ENCODE data around the gene LHFPL6. TPM values are rescaled to one million over a fixed set of nuclear protein-coding genes. Genes with fewer than 3 reads are reported as not detected.

LHFPL6 gene
- total and polyA plus RNA-seq, 10 of the 15 experiments (the other 5 are each of a cell fraction or from before 2014, with no cell fraction given): 0.11 to 4.6 (median 0.41) TPM

DNA sequence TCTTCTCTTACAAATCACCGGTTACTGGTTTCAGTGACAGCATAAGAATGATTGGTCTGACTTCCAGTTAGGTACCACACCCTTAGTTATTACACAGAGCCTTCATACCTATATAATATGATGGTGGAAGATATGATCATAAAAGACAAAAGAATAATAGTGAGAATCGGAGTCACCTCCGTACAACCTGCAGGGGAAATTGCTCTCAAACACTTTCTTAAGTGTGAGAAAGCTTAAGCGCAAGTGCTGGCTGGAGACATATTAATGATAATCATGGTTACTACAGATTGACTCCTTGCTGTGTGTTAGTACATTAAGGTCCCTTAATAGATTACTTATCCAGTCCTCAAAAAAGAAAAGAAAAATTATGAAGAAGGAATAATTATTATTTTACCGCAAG, 1.8 kb upstream of the LHFPL6 start:
- Histone ChIP-seq H3K9me3 (replicated peaks; ENCODE audit: control insufficient read depth, insufficient read depth, low read length) (no peaks in the 10 kb centered on the region), H3K9ac (ENCODE audit: control insufficient read depth, insufficient read depth, low read length) (no peak overlapping the region), H3K79me2 (ENCODE audit: control insufficient read depth, insufficient read depth, low read length) (no peaks in the 10 kb centered on the region), H3K4me1 (ENCODE audit: control insufficient read depth, insufficient read depth, low read length) (no peaks in the 10 kb centered on the region; the same call in 1 of the 2 replicates), H3K4me3 (no peak overlapping the region), H3K36me3 (ENCODE audit: control insufficient read depth in 2 of 2, insufficient read depth in 2 of 2, low read length in 1 of 2) (no peaks in the 10 kb centered on the region), H2AFZ (ENCODE audit: control insufficient read depth, low read depth, low read length) (no peak overlapping the region), H3K27ac (ENCODE audit: control insufficient read depth, insufficient read depth) (no peak overlapping the region), H4K20me1 (ENCODE audit: control insufficient read depth, insufficient read depth) (no peaks in the 10 kb centered on the region), H3K4me2 (ENCODE audit: control insufficient read depth, insufficient read depth) (no peak overlapping the region), H3K27me3 (replicated peaks in 1 of 2; ENCODE audit: control insufficient read depth in 2 of 2, insufficient read depth in 2 of 2, low read length in 1 of 2) (peaks cover 0 to 5% of the 10 kb centered on the region in 2 experiments; a peak in 3 of 4 replicates)
- 76% methylated on average over 5 of the region's 5 CpGs for WGBS (ENCODE audit: insufficient coverage, insufficient replicate concordance, low lambda C conversion rate, missing lambda C conversion rate)
- no peak for FAIRE-seq
- SMC1A ChIA-PET (ENCODE audit: uncharacterized antibody, unreplicated experiment): interaction anchor here (0.8 to 1.9 kb wide), 6 partner anchors 8 to 460 kb away, joined by 4 to 7 read pairs (median 4); no protein-coding TSS in a partner anchor
- CTCF ChIA-PET: interaction anchor here (0.7 to 2.9 kb wide), 6 partner anchors 8 to 460 kb away, joined by 3 to 18 read pairs (median 4); no protein-coding TSS in a partner anchor
- POLR2A ChIA-PET: no interaction called here
- in situ Hi-C loops (cut with MboI) (loop anchor here (5.0 kb wide), 1 partner anchor 342 kb away; no protein-coding TSS in a partner anchor), intact Hi-C loops (cut with micrococcal nuclease; ENCODE audit: unreplicated experiment) (loop anchor here (5.0 to 10.0 kb wide), 2 partner anchors 60 to 187 kb away; no protein-coding TSS in a partner anchor)
- RAD21 ChIA-PET (ENCODE audit: unreplicated experiment): interaction anchor here (1.2 to 5.1 kb wide), 3 partner anchors 11 to 344 kb away, joined by 5 to 21 read pairs (median 5); no protein-coding TSS in a partner anchor
- no peak for ATAC-seq
- no peak for DNase-seq (ENCODE audit: low read depth, low spot score)
- no TSS peak for BruUV-seq (replicated peaks)
- TF ChIP-seq ZSCAN29 (IDR thresholded peaks at IDR 0.05): no peak
- TF ChIP-seq, protein P1, sequence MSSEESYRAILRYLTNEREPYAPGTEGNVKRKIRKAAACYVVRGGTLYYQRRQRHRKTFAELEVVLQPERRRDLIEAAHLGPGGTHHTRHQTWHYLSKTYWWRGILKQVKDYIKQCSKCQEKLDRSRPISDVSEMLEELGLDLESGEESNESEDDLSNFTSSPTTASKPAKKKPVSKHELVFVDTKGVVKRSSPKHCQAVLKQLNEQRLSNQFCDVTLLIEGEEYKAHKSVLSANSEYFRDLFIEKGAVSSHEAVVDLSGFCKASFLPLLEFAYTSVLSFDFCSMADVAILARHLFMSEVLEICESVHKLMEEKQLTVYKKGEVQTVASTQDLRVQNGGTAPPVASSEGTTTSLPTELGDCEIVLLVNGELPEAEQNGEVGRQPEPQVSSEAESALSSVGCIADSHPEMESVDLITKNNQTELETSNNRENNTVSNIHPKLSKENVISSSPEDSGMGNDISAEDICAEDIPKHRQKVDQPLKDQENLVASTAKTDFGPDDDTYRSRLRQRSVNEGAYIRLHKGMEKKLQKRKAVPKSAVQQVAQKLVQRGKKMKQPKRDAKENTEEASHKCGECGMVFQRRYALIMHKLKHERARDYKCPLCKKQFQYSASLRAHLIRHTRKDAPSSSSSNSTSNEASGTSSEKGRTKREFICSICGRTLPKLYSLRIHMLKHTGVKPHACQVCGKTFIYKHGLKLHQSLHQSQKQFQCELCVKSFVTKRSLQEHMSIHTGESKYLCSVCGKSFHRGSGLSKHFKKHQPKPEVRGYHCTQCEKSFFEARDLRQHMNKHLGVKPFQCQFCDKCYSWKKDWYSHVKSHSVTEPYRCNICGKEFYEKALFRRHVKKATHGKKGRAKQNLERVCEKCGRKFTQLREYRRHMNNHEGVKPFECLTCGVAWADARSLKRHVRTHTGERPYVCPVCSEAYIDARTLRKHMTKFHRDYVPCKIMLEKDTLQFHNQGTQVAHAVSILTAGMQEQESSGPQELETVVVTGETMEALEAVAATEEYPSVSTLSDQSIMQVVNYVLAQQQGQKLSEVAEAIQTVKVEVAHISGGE (CRISPR knock-in tag; IDR thresholded peaks at IDR 0.05): no peak
- no peak for TF ChIP-seq HCFC1 (IDR thresholded peaks at IDR 0.05; ENCODE audit: low read length)
- TF ChIP-seq, protein P2, sequence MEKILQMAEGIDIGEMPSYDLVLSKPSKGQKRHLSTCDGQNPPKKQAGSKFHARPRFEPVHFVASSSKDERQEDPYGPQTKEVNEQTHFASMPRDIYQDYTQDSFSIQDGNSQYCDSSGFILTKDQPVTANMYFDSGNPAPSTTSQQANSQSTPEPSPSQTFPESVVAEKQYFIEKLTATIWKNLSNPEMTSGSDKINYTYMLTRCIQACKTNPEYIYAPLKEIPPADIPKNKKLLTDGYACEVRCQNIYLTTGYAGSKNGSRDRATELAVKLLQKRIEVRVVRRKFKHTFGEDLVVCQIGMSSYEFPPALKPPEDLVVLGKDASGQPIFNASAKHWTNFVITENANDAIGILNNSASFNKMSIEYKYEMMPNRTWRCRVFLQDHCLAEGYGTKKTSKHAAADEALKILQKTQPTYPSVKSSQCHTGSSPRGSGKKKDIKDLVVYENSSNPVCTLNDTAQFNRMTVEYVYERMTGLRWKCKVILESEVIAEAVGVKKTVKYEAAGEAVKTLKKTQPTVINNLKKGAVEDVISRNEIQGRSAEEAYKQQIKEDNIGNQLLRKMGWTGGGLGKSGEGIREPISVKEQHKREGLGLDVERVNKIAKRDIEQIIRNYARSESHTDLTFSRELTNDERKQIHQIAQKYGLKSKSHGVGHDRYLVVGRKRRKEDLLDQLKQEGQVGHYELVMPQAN (conservative IDR thresholded peaks at IDR 0.05): no peak
- no peak for TF ChIP-seq DPF2 (IDR thresholded peaks at IDR 0.05)
- no peak for TF ChIP-seq BCL11A (IDR thresholded peaks at IDR 0.05; ENCODE audit: low read depth, low read length)
- TF ChIP-seq EP300 (IDR thresholded peaks at IDR 0.05; ENCODE audit: borderline replicate concordance in 1 of 2, control insufficient read depth in 1 of 2, low read depth in 2 of 2, low read length in 2 of 2): no peak
- TF ChIP-seq, protein P3, sequence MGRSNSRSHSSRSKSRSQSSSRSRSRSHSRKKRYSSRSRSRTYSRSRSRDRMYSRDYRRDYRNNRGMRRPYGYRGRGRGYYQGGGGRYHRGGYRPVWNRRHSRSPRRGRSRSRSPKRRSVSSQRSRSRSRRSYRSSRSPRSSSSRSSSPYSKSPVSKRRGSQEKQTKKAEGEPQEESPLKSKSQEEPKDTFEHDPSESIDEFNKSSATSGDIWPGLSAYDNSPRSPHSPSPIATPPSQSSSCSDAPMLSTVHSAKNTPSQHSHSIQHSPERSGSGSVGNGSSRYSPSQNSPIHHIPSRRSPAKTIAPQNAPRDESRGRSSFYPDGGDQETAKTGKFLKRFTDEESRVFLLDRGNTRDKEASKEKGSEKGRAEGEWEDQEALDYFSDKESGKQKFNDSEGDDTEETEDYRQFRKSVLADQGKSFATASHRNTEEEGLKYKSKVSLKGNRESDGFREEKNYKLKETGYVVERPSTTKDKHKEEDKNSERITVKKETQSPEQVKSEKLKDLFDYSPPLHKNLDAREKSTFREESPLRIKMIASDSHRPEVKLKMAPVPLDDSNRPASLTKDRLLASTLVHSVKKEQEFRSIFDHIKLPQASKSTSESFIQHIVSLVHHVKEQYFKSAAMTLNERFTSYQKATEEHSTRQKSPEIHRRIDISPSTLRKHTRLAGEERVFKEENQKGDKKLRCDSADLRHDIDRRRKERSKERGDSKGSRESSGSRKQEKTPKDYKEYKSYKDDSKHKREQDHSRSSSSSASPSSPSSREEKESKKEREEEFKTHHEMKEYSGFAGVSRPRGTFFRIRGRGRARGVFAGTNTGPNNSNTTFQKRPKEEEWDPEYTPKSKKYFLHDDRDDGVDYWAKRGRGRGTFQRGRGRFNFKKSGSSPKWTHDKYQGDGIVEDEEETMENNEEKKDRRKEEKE (IDR thresholded peaks at IDR 0.05): no peak
- TF ChIP-seq TCF7 (IDR thresholded peaks at IDR 0.05; ENCODE audit: borderline replicate concordance): no peak
- TF ChIP-seq, protein P4, sequence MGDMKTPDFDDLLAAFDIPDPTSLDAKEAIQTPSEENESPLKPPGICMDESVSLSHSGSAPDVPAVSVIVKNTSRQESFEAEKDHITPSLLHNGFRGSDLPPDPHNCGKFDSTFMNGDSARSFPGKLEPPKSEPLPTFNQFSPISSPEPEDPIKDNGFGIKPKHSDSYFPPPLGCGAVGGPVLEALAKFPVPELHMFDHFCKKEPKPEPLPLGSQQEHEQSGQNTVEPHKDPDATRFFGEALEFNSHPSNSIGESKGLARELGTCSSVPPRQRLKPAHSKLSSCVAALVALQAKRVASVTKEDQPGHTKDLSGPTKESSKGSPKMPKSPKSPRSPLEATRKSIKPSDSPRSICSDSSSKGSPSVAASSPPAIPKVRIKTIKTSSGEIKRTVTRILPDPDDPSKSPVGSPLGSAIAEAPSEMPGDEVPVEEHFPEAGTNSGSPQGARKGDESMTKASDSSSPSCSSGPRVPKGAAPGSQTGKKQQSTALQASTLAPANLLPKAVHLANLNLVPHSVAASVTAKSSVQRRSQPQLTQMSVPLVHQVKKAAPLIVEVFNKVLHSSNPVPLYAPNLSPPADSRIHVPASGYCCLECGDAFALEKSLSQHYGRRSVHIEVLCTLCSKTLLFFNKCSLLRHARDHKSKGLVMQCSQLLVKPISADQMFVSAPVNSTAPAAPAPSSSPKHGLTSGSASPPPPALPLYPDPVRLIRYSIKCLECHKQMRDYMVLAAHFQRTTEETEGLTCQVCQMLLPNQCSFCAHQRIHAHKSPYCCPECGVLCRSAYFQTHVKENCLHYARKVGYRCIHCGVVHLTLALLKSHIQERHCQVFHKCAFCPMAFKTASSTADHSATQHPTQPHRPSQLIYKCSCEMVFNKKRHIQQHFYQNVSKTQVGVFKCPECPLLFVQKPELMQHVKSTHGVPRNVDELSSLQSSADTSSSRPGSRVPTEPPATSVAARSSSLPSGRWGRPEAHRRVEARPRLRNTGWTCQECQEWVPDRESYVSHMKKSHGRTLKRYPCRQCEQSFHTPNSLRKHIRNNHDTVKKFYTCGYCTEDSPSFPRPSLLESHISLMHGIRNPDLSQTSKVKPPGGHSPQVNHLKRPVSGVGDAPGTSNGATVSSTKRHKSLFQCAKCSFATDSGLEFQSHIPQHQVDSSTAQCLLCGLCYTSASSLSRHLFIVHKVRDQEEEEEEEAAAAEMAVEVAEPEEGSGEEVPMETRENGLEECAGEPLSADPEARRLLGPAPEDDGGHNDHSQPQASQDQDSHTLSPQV (IDR thresholded peaks at IDR 0.05): no peak
